GM18870 (cell line): Measurements from ENCODE around the gene FUT7.
"Not testable (repeated sequence)": the region's sequence is repeated elsewhere in the genome, so short reads cannot be mapped to it uniquely, and the experiment has no call there.

Source experiments
- ATAC-seq: cut with Tn5 transposase; IDR thresholded peaks from one replicate; pipeline ENCODE4 v1.9.1; 2021; ENCODE audit warnings: moderate library complexity; ENCODE audit not compliant: unreplicated experiment

The FUT7 gene

GRCh38 chr9:137034039-137034708, 2.3 kb upstream of the FUT7 start:
- no peak for ATAC-seq

DNA sequence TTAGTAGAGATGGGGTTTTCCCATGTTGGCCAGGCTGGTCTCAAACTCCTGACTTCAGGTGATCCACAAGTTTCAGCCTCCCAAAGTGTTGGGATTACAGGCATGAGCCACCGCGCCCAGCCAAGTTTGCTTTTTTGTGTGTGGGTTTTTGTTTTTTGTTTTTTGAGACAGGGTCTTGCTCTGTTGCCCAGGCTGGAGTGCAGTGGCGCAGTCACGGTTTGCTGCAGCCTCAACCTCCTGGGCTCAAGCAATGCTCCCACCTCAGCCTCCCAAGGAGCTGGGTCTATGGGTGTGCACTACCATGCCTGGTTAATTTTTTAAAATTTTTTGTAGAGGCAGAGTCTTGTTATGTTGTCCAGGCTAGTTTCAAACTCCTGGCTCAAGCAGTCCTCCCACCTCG, 1.6 kb upstream of the FUT7 start:
- ATAC-seq: not testable (repeated sequence)

DNA sequence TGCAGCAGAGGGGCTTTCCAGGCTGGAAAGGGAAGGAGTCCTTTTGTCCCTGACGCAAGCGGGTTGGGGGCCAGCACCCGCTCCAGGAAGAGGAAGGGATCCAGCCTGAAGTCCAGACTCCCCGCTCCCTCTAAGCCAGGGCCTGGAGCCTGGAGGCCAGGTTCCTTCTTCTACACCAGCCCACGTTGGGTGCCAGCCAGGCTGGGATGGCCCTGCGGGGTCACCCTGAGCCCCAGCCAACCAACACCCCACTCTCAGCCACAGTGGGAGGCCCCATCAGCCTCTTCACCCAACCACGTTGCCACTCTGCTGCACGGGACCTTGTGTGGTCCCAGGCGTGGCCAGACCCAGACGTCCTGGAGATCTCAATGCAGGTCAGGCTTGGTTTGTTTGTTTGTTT, 970 bp upstream of the FUT7 start:
- ATAC-seq: no peak

DNA sequence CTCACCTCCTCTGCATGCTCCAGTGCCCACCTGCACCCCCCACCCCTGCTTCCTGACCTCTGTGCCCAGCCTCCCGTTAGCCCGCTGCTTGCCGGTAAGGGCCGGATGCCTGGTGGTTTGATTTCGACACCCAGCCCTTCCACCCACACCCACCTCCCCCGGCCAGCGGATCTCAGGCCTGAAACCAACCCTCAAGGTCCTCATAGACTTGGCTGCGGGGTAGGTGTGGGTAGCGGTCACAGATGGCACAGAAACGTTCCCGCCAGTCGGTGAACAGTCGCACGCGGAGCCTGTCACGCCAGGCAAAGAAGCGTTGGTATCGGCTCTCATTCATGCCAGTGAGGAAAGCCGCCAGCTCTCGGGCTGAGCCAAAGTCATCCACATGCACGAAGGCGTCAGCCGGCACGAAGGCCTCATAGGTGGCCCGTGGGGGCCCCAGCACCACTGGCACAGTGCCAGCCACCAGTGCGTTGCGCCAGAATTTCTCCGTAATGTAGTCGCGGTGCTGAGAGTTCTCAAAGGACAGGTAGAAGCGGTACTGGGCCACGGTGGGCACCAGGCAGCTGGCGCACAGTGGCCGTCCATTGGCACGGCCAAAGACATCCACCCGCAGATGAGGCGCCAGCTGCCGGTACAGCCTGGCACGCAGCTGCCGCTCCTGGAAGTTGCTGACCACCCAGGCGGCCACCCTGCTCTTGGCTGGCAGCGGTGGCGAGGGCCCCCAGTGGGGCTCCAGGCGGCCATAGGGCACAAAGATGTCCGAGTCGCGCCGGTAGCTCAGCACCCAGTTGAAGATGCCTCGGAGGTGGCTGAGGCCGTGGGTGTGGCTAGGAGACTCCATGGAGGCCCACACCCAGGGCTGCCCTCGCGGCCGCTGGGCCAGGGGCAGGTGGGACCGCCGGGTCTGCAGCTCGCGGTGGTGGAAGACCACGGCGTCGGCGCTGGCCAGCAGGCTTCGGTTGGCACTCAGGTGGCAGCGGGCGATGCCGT, 1.1 kb downstream of the FUT7 start:
- ATAC-seq: no peak

DNA sequence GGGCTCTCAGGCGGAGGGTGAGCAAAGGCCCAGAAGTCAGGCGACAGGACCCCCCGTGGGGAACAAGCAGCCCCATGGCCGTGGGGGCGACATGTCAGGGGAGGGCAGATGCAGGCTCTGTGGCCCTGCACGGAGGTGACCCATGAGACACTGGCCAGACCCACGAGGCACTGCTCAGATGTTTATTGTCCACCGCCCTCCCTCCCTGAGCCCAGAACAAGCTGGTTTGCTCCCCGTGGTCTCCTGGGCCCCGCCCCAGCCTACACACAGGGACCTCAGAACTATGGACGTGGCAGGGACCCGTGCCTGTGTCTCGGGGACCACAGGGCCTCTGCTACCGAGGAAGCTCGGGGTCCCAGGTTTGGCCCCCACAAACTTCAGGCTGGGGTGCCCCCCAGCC, 1.9 kb downstream of the FUT7 start:
- ATAC-seq: no peak

GRCh38 chr9:137029058-137029936, 2.6 kb downstream of the FUT7 start:
- no peak for ATAC-seq

- no peak for ATAC-seq
These were observed 3.4 kb downstream of the FUT7 start for GRCh38 chr9:137028263-137029057.

DNA sequence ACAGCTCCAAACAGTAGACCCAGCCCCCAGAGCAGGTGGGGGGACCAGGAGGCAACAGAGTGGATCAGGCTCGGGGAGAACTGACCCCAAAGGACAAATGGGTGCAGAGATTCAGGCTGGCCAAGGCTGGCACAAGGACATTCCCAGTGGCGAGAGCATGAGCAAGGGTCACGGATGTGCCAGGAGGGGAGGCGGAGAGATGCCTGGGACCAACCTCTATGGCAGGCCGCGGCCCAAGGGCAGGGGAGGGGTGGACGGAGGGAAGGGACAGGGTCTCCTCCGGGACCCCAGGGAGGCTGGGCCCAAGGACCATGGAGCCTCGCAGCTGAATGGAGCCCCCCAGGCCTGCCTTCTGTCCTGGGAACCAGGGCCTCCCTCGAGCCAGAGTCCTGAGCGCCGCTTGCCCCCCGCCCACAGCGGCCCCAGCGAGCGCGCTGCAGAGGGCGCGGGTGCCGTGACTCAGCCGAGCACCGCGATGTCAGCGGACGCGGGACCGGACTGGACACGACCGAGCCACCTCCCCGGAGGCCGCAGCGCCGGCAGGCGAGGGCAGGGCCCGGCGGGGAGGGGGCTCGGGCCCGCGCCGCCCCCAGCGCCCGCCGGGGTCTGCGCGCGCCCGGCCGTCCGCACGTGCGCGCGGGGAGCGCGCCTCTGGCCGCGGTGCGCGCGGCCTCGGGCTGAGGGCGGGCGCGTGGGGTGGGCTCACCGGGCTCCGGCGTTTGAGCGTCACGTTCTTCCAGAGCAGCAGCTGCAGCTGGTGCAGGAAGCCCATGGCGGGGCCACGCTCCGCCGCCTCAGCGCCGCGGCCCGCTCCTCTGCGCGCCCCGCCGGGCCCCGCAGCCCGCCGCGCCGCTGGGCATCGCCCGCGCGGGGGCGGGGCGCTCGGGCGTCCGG, 4.3 kb downstream of the FUT7 start, which contains the start of gene ABCA2:
TSS of gene ABCA2 (minus strand) at position 869 of the 894 bp plus-strand sequence. CDS start at position 772, 97 bp downstream.
- no peak for ATAC-seq

DNA sequence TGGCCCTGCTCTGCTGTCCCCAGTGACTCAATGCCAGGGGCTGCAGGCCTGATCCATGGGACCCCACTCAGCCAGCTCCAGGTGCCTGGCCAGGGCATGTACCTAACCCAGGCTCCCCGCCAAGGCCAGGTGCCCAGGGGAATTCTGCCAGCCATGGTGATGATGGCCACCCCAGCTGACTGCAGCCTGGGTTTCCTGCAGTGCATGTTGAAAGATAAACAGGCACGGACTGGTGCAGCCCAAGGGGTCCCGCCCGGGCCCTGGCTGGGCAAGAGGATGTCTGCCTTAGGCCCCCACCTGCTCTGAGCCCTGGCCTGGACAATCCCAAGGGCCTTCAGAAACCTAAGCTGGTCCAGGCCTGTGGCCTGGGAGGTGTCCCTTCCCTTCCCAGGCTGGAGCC, 5.1 kb downstream of the FUT7 start:
- no peak for ATAC-seq

DNA sequence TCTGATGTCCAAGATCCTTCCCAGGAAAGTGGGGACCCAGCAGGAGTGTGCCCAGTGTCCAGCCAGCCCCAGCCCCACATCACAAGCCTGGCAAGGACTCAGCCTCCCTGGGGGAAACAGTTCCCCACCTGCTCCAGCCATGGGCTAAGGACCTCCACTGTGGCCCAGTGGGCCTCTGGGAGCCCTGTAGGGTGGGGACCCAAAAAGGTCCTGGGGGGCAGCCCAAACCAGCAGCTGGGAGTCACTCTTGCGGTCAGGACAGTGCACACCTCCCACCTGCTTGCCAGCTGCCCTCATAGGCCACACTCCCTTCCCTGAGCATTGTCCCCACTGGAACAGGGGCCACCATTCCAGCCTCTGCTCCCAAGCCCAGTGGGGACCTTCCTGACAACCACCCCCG, 5.5 kb downstream of the FUT7 start:
- ATAC-seq: no peak

- no peak for ATAC-seq
These were observed 6.3 kb downstream of the FUT7 start for GRCh38 chr9:137025517-137025966.

- no peak for ATAC-seq
These were observed 8.3 kb downstream of the FUT7 start for GRCh38 chr9:137023583-137023991.

DNA sequence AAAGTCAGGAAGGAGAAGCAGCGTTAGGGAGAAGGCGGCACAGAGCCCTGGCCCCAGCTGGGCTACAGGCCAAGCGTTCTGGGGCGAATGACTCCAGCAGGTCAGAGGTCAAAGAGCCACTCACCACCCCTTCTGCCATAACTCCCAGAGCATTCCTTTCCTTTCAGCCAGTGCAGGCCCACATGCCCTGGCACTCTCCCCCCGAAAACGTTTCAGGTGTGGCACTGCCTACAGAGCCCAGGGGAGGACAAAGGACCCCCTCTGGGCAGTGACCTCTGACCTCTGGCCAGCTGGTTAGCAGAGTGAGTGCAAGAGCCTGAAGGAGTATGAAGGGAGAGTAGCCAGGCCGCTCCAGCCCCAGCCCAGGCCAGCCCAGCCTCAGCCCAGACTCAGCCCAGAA, 8.7 kb downstream of the FUT7 start:
- no peak for ATAC-seq

DNA sequence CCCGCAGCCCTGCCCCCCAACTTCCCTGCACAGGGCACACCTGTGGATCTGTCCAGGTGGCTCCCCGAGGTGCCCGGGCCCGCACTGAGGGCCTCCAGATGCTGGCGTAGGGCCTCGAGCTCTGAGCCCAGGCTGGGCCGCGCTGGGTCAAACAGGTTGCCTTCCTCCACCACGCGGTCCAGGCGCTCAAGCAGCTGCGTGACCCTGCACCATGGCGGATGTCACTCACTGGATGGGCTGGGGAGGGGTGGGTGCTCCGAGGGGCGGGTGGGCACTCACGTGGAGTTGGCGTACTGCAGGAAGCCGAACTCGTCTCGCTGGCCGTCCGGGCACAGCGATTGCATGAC, 9.3 kb downstream of the FUT7 start:
- ATAC-seq: no peak

DNA sequence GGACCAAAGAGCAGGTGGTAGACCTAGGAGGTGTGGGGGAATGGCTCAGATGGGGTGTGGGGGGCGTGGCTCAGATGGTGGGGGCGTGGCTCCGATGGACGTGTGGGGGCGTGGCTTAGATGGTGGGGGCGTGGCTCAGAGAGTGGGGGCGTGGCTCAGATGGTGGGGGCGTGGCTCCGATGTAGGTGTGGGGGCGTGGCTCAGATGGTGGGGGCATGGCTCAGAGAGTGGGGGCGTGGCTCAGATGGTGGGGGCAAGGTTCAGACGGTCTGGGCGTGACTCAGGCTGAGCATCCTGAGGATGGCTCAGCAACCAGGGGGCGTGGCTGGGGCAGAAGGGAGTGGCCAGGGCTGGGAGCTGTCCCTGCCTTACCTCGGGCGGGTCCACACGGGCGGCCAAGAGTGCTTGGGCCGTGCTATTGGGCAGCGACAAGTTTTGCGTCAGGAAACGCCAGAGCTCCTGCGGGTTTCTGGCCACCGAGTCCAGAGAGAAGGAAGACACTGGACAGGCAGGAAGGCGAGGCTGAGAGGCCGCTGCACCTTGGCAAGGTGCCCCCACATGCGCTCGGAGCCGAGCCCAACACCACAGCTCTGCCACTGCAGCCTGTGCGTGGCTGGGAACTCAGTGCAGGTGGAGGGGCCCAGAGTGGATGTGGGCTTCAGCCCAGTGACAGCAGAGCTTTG, 9.8 kb downstream of the FUT7 start:
- no peak for ATAC-seq

DNA sequence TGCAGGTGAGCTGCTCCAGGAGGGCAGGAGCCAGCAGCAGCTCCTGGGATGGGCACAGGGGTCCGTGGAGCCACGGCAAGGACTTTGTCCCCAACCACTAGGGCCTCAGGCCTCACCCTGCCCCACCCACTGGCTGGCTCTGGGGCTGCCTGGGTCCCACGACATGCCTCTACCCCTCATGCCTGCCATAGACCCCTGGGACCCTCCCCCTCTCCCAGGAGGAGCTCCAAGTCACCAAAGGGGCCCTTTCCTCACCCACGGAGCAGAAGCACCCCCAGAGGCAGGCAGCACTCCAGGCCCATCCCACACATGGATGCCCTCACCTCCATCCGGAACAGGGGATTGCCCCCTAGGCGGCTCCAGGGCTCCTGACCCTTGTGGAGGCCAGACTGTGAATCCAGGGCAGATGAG, 10.3 kb downstream of the FUT7 start:
- ATAC-seq: no peak

DNA sequence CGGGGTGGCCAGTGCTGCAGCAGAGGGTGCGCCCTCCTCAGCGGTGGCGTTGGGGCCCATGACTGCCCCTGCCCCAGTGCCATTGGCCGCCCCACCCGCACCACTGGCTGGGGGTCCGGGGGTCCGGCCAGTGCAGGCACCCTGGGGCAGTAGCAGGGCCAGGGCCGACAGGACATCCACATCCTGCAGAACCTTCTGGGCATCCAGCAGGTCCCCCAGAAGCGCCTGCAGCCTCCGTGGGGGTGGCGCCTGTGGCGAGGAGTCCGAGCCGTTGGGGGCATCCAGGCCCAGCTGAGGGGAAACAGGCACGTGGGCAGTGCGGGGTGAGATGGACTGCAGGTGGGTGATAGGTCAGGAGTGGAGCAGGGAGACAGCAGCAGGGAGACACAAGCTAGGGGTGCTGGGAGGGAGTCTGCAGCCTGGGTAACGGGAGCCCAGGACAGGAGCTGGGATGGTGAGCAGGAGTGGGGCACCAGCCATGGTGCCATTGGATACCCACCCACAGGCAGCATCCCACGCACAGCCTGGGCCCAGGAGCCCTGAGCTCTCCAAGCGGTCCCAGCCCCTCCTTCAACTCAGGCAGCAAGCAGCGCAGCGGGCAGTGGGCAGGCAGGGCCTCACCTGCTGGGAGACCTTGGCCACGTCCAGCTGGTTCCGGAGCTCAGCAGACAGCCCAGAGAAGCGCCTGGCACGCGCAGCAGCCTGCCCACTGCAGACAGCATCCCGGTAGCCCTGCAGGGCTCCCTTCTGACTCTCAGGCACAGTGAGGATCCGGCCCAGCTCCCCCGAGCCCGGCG, 10.9 kb downstream of the FUT7 start:
- no peak for ATAC-seq
